Fibroblast of skin of right biceps (primary cell): ENCODE results near the gene CREBBP.

Experiments used
- DNase-seq: peaks from one replicate; pipeline ENCODE4 v3.0.0-alpha.2; 2013

CREBBP gene

DNA sequence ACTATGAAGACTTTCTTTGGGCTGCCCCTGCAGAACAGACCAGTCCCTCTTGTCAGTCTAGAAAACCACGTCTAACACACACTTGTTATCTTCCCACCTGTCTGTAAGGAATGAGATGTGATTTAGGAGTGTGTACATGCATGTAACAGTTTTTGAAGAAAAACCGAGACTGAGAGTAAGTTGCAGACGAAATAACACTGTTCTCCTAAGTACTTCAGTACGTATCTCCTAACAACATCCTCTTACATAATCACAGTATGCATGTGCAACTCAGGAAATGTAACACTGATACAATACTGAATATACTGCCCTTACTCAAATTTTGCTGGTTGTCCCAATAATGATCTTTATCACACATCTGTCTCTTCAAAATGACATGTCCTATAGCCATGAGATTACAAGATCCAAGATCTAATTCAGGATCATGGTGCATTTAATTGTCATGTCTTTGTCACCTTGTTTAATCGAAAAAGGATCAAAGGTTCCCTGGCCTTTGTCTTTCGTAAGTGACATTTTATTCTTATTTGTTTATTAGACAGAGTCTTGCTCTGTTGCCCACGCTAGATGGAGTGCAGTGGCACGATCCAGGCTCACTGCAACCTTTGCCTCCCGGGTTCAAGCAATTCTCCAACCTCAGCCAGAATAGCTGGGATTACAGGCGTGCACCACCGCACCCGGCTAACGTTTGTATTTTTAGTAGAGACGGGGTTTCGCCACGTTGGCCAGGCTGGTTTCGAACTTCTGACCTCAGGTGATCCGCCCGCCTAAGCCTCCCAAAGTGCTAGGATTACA is 25.6 kb downstream of the CREBBP start:
- no peak for DNase-seq

DNA sequence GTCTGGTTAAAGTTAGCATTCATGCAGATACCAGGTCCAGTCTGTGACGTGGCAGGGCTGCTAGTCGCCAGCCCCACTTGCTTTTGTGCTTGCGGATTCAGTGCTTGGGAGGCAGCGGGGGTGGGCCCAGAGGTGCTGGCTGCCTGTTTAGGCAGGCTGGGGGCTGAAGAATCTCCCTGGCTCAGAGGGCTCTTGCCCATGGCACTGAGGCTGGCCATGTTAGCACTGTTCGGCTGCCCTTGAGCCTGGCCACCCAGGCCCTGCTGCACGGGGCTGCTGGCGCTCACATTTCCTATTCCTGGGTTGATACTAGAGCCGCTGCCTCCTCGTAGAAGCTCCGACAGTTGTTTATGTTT is 30.0 kb downstream of the CREBBP start:
- no peak for DNase-seq

DNA sequence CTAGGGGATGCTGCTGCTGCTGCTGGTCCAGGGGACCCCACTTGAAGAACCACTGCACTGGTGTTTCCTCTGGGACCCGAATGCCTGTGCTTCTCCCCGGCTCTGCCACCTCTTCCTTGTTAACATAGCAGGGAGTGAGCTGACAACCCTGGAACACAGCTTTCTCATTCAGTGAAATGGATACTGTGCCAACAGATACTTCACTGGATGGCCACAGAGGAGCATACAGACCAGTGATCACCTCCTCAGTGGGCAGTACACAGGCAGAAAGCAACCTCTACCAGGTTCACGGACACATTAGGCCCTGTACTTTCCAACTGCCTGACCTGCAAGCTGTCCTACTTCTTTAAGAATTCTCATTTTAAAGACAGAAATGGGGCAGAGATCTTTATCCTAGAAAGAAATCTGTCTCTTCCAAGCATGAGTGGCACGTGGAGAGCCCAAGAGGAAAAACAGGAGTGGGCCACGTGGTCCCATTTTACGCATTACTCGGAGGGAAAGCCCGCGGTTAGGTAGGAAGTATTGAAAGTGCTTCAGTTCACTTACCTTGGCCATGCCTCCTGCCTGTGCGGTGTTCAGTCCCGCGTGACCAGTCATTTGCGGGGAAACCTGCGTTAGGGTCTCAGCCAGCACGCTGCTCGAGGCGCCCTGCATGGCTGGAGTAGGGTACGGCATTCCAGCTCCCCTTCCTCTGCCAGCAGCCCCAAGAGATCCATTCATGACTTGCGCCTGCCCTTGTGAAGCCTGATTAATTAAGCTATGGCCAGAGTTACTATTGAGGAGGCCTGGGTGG is 30.6 kb downstream of the CREBBP start:
- DNase-seq, result no peak

DNA sequence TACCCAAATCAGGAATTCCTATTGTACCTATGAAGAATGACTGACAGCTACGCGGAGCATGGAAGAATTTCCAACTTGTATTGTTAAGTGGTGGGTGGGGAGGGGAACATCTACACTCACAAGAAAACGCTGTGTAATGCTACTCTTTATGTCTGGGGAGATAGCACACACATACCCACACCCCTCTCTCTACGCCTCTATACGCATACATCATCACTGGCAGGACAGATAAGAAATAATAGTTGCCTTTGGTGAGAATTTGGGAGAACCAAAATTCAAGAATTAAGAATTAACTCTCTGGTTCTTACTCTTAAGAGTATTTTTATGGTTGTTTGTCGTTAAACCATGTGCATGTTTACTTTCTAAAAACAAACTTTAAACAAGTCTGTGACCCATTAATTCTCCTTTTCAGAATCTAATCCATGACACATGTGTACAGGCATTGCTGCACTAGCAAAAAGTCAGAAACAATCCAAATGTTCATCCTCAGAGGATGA is 33.9 kb downstream of the CREBBP start:
- no peak for DNase-seq

DNA sequence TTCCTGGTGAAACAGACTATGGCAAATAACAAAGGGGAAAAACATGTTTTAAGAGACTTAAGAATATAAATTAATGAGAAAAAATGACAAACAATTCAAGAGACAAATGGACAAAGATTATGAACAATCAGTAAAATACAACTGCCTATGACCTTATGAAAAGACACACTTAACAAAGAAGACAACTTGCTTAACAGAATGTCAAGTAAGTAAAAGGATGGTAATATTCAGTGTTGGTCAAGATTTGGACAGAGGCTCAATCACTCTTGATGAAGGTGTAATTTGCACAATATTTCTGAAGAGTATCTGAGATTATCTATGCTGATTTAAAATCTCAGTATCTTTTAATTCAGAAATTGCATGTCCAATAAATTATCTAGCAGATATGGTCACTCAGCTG is 34.4 kb downstream of the CREBBP start:
- no peak for DNase-seq

DNA sequence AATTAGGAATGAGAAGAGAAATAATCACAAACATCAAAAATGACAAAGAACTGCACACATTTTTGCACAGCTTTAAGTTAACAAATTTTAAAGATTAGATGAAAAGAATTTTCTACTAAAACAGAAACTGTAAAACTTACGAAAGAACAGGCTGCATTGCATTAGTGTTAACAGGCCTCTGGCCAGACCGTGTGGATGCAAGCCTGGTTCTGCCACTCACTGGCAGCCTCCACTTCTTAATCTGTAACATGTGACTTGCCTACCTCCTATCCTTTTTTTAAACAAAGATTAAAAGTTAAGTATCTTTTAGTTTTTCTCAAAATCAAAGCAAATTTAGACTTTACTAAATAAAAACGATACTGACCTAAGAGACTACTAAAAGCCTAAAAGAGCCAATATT is 37.5 kb downstream of the CREBBP start:
- DNase-seq, result no peak

DNA sequence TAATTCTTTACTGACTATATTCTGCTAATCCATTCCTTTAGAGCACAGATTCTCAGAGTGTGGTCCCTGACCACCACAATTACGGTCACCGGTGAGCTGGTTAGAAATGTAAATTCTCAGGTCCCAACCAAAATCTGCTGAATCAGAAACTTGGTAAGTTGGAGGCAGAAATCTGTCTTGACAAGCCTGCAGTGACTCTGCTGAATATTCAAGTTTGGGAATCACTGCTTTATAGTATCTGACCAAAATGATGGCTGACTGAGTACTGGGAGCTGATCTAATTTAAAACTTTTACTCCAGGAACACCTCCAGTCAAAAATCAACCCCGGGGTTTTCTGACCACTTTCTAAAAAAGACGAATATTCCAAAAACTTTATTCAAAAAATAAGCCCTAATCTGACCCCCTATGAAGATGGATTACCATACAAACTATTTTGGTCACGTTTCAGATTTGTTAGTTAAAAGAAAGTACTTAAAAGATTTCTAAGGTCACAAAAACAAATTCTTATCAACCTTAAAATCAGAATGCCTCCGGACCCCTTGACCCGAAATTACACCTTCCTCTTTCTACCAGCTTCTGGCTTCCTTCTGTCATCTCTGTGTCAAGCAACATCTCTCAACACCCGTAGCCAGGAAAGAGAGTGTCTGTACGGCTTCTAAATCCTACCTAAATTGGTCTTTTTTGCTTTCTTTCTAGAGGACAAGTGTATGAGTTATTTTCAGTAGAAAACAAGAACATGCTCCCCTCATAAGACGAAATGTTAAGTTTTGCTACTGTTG is 38.6 kb downstream of the CREBBP start:
- no peak for DNase-seq

DNA sequence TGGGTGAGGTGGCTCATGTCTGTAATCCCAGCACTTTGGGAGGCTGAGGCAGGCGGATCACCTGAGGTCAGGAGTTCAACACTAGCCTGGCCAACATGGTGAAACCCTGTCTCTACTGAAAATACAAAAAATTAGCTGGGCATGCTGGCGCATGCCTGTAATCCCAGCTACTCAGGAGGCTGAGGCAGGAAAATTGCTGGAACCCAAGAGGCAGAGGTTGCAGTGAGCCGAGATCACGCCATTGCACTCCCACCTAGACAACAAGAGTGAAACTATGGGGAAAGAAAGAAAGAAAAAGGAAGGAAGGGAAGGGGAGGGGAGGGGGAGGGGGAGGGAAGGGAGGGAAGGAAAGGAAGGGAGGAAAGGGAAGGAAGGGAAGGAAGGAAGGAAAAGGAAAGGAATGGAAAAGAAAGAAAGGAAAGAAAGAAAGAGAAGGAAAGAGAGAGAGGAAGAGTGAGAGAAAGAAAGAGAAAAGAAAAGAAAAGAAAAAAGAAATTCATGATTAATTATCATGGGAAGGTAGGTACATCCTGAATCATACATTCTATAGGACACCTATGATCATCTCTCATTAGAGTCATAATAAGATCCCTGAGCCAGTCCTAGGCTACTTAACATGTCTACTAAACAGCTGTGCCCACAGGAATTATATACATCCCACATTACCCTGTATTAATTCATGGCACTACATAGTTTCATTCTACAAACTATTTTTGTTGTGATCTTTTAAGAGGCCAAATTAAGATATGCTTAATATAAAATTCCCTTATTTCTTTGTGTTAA is 40.9 kb downstream of the CREBBP start:
- DNase-seq, result no peak

DNA sequence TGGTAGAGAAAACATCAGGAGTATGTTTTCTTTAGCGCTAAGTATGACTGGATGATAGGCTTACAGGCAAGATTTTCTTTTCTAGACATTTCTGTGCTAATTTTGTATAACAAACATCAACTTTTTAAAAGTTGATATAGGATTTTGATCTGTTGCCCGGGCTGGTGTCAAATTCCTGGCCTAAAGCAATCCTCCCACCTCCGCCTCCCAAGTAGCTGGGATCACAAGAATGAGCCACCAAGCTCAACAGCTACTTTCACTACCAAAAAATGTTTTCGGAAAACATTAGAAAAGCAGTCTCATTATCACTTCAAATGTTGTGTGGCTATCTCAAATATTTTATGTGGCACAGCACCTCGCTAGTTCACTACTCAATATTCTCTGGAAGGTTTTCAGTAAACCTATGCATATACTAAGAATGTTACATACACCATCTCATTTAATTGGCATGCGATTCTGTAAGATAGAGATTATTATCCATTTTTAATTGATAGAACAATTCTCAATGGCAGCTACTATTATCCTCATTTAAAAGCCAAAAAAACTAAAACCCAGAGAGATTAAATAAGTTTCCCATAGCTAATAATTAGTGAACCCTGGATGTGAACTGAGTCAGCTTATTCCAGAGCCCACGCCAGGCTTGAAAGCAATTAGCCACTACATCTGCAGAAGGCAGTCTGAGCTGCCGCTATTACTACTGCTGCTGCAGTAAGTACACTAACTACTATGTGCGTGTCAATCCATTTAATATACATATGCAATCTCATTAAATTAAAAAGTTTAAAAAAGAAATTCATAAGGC is 41.7 kb downstream of the CREBBP start:
- no peak for DNase-seq

DNA sequence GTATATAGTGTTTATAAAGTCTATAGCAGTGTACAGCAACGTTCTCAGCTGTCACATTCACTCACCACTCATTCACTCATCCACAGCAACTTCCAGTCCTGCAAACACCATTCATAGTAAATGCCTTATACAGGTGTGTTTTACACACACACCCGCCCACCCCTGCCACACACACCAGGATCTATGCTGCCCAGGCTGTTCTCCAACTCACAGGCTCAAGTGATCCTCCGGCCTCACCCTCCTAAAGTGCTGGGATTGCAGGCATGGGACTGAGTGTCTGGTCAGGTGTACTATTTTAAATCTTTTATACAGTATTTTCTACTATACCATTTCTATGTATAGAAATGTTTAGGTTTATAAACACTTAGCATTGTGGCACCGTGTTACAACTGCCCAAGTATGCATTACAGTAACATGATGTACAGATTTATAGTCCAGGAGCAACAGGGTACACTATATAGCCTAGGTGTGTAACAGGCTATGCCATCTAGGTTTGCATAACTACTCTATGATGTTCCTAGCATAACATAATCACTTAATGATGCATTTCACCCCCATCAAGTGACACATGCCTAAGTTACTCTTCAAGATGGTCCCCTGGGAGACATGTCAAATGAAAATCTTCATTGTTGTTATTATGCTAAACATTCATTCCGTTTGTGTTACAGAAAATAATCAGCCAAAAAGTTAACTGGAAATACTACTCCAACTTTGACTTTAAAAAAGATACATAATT is 42.5 kb downstream of the CREBBP start:
- DNase-seq, result peak; percentile 30

DNA sequence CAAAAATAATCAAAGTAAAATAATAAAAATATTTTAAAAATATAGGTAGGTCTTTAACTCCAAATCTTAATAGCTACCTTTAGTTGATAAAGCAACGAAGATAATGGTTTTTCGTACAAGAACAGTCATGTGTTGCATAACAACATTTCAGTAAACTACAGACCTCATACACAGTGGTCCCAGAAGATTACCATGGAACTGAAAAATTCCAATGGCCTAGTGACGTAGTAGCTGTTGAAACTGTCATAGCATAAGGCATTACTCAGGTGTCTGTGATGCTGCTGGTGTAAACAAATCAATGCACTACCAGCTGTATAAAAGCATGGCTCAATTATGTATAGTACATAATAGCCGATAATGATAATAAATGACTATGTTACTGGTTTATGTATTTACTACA is 43.9 kb downstream of the CREBBP start:
- DNase-seq, result no peak

DNA sequence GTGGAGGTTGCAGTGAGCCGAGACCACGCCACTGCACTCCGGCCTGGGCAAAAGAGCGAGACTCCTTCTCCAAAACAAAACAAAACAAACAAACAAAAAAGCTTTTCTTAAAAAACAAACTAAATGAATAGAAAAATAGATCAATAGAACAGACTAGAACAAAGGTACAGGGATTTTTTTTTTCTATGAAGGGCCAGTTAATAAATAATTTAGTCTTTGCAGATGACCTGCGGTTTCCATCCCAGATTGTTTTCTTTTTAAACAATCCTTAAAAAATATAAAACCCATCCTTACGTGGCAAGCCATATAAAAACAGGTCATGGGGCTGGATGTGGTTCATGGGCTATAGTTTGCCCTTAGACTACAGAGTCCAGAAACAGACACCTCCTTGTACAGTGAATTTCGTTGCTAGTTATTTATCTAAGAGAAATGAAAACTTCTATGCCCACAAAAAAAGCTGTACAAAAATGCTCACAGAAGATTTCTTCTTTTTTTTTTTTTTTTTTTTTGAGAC is 45.4 kb downstream of the CREBBP start:
- DNase-seq, result no peak

DNA sequence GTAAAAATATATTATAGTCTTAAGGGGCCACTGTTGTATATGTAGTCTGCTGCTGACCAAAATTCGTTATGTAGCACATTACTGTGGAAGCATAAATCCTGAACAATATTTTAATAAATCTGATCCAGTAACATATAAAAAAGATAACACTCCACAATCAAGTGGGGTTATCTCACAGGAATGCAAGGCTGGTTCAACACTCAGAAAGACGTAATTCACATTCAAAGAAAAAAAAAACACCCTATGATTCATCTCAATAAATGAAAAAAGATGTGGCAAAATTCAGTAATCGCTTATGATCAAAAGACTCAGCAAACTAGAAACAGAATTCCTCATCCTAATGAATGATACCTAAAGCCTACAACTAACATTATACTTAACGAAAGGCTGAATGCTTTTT is 47.8 kb downstream of the CREBBP start:
- no peak for DNase-seq

DNA sequence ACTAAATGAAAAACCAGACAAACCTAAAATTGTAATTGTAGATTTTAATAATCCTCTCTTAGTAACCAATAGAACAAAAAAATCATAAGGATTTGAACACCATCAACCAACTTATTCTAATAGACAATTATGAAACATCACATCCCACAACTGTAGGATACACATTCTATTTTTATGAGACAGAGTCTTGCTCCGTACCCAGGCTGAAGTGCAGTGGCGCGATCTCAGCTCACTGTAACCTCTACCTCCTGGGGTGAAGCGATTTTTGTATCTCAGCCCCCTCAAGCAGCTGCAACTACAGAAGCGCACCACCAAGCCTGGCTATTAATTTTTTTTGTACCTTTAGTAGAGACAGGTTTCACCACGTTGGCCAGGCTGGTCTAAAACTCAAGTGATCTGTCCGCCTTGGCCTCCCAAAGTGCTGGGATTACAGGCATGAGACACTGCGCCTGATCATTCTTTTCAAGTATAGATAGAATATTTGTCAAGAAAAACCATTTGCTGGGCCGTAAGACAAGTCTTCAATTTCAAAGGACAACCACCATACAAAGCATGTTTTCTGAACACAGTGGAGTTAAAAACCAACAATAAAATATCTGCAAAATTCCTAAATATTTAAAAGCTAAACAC is 49.8 kb downstream of the CREBBP start:
- no peak for DNase-seq

DNA sequence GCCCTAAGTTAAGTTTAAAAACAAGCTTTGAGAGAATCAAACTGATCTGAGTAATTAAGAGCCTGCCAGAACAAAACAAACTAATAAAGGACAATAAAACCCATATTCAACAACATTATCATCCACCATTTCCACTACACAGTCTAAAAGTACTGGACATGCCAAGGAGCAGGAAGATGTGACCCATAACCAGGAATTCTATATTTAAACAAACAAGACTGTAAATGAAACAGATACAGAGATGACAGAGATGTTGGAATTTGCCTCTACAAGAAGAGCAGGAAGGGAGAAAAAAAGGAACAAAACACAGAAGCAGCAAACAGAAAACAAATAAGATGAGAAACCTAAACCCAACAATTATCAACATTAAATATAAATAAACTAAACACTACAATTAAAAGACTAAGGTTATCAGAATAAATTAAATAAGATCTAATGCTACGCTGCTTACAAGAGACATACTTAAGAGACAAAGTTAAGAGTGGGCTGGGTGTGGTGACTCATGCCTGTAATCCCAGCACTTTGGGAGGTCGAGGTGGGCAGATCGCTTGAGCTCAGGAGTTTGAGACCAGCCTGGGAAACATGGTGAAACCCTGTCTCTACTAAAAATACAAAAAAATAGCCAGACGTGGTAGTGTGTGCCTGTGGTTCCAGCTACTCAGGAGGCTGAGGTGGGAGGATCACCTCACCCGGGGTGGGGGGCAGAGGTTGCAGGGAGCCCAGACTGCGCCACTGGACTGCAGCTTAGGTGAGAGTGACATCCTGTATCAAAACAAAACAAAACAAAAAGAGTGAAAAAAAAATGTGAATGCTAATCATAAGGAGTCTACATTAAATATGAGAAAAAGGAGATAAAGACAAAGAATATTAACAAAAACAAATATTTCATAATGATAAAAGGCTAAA is 50.6 kb downstream of the CREBBP start:
- no peak for DNase-seq

DNA sequence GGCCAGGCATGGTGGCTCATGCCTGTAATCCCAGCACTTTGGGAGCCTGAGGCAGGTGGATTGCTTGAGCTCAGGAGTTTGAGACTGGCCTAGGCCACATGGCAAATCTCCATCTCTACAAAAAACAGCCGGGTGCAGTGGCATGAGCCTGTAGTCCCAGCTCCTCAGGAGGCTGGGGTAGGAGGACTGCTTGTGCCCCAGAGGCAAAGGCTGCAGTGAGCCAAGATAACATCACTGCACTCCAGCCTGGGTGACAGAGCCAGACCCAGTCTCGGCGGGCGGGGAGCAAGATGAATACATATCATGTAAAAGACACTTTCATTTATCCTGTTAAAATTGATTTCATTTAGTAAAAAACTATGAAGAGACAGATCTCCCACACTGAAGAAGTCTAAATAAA is 54.6 kb downstream of the CREBBP start:
- DNase-seq, result no peak

DNA sequence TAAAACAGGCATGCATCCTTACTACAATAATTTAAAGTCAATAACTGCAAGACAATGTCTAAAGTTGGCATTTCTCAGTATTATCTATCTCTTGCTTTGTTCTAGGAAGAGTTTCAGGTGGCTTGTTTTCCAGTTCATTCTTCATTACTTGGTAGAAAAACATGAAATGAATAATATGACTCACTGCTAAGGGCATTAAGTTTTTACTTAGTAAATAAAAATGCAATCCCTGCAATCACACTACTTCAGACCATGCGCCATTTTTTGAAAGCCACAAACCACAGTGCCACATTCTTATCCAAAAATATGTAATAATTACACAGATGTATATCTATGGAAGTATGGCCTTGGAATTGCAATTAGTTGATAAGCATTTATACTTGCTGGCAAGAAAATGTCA is 55.4 kb downstream of the CREBBP start:
- DNase-seq, result peak; percentile 83

DNA sequence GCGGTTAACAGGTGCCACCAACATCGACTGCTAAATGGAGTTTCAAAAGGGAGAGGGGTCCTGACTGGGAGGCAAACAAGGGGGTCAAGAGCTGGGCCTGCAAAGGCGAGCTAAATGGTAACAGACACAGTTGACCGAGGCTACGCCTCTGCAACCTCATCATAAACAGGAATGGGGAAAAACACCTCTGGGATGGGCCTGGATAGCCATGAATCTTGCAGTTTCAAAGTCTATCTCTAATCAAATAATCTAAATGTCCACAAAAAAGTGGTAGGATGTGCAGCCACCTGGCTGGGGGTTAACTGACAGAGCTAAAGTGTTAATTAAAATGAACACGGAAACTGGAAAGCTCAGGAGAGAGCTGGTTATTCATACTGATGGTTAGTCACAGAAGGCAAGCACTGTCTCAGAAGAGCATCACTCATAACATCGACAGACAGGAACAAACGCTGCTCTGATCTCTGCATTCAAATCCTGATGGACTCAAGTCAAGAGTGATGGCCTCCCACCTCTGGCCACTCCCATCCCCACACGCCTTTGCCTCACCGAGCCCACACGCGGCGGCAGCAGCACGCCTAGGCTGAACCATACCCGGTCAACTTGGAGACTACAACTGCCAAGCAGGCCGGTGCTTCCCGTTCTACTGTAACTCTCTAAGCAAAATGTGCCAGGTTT is 56.3 kb downstream of the CREBBP start:
- no peak for DNase-seq

DNA sequence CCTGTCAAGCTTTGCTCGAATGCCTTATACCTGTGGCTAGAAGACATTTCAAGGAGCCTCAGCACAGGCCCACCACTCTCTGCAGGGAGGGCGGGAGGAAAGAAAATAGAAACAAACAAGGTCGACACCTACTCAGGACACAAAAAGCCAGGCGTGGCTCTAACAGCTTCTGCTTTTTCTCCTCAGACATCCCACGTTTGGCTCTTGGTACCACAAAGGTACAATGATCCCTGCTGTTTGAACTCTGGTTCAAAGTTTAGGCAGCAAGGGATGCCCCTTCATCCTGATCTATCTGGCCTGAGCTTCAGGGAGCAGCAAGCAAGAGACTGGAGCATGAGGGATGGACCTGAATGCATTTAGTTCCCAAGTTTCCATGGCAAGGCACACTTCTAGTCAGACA is 57.1 kb downstream of the CREBBP start:
- DNase-seq, result no peak
